ENCODE data around the gene DDX39A. TPM values are rescaled to one million over a fixed set of nuclear protein-coding genes. Genes with fewer than 3 reads are reported as not detected.
"Not testable (repeated sequence)": the region's sequence is repeated elsewhere in the genome, so short reads cannot be mapped to it uniquely, and the experiment has no call there.

Gene DDX39A
- 100 to 1,000 TPM; 192 to 202 TPM for total RNA-seq

GRCh38 chr19:14419106-14419813 lies at the start of gene DDX39A:
TSS of gene DDX39A (minus strand) at chr19:14419341. CDS start at chr19:14413220, 6,121 bp downstream.
- no peaks in the 10 kb centered on the region for H3K27me3 Mint-ChIP-seq
- POLR2A ChIA-PET = interaction anchor here (0.8 to 3.6 kb wide), 10 partner anchors 10 to 283 kb away, joined by 3 to 32 read pairs (median 4); partner anchors contain the start of genes ADGRE5 and ASF1B
- peaks cover 20% of the 10 kb centered on the region for H3K36me3 Mint-ChIP-seq
- peaks cover 1% of the 10 kb centered on the region for H3K9me3 Mint-ChIP-seq
- peak; percentile 90 for DNase-seq
- peak within 1 kb of the TSS; percentile 99 for H3K27ac Mint-ChIP-seq
- peak; percentile 94 for ATAC-seq (ENCODE audit: low read depth)
- peak within 1 kb of the TSS; percentile 97 for H3K4me3 Mint-ChIP-seq
- peaks cover 30% of the 10 kb centered on the region for H3K4me1 Mint-ChIP-seq

GRCh38 chr19:14467816-14468215 lies 48.7 kb upstream of the DDX39A start:
- Mint-ChIP-seq H3K4me3 (no peak overlapping the region), H3K27me3 (peaks cover 4% of the 10 kb centered on the region), H3K4me1 (peaks cover 7% of the 10 kb centered on the region), H3K36me3 (peaks cover 10% of the 10 kb centered on the region), H3K9me3 (no peaks in the 10 kb centered on the region), H3K27ac (no peak overlapping the region)
- POLR2A ChIA-PET = interaction anchor here (0.6 to 1.6 kb wide), 3 partner anchors 8 to 1103 kb away, joined by 3 to 6 read pairs (median 3); partner anchors contain the start of gene PTGER1
- ATAC-seq (ENCODE audit: low read depth) (no peak), DNase-seq (no peak)

- Mint-ChIP-seq H3K4me3 (no peak overlapping the region), H3K27me3 (no peaks in the 10 kb centered on the region), H3K9me3 (no peaks in the 10 kb centered on the region), H3K4me1 (peaks cover 4% of the 10 kb centered on the region), H3K27ac (no peak overlapping the region), H3K36me3 (peaks cover 10% of the 10 kb centered on the region)
- ATAC-seq (ENCODE audit: low read depth) (no peak), DNase-seq (no peak)
- POLR2A ChIA-PET = interaction anchor here (0.6 to 1.6 kb wide), 3 partner anchors 8 to 1102 kb away, joined by 3 to 6 read pairs (median 3); partner anchors contain the start of gene PTGER1
Observed at GRCh38 chr19:14467391-14467790, 48.2 kb upstream of the DDX39A start.

GRCh38 chr19:14463747-14464146 lies 44.6 kb upstream of the DDX39A start:
- no peak overlapping the region for H3K27ac Mint-ChIP-seq
- no peak for ATAC-seq (ENCODE audit: low read depth)
- peaks cover 28% of the 10 kb centered on the region for H3K36me3 Mint-ChIP-seq
- no peaks in the 10 kb centered on the region for H3K9me3 Mint-ChIP-seq
- DNase-seq = no peak
- H3K27me3 Mint-ChIP-seq = no peaks in the 10 kb centered on the region
- POLR2A ChIA-PET = interaction anchor here (1.1 kb wide), 1 partner anchor 327 kb away, joined by 3 read pairs; no protein-coding TSS in a partner anchor
- peaks cover 9% of the 10 kb centered on the region for H3K4me1 Mint-ChIP-seq
- H3K4me3 Mint-ChIP-seq = no peak overlapping the region

- DNase-seq; ATAC-seq (ENCODE audit: low read depth); H3K27me3 Mint-ChIP-seq; POLR2A ChIA-PET; H3K27ac Mint-ChIP-seq; H3K9me3 Mint-ChIP-seq; H3K4me3 Mint-ChIP-seq: not testable (repeated sequence)
- Mint-ChIP-seq H3K36me3 (peaks cover 37% of the 10 kb centered on the region), H3K4me1 (peaks cover 15% of the 10 kb centered on the region)
Observed at GRCh38 chr19:14462401-14462800, 43.3 kb upstream of the DDX39A start.

GRCh38 chr19:14460935-14461334 lies 41.8 kb upstream of the DDX39A start:
- no peaks in the 10 kb centered on the region for H3K9me3 Mint-ChIP-seq
- POLR2A ChIA-PET = no interaction called here
- ATAC-seq (ENCODE audit: low read depth) = no peak
- H3K4me3 Mint-ChIP-seq = no peak overlapping the region
- peak overlapping the region; percentile 30 for H3K27ac Mint-ChIP-seq
- H3K27me3 Mint-ChIP-seq = no peaks in the 10 kb centered on the region
- H3K36me3 Mint-ChIP-seq = peaks cover 36% of the 10 kb centered on the region
- no peak for DNase-seq
- H3K4me1 Mint-ChIP-seq = peaks cover 15% of the 10 kb centered on the region

GRCh38 chr19:14459703-14460102 lies 40.6 kb upstream of the DDX39A start:
- no peak overlapping the region for H3K4me3 Mint-ChIP-seq

GRCh38 chr19:14452303-14452702 lies 33.2 kb upstream of the DDX39A start:
- H3K27ac Mint-ChIP-seq; POLR2A ChIA-PET; DNase-seq; ATAC-seq (ENCODE audit: low read depth); H3K4me1 Mint-ChIP-seq; H3K4me3 Mint-ChIP-seq; H3K9me3 Mint-ChIP-seq; H3K27me3 Mint-ChIP-seq: not testable (repeated sequence)
- peaks cover 33% of the 10 kb centered on the region for H3K36me3 Mint-ChIP-seq

More at GRCh38 chr19:14459703-14460102, 40.6 kb upstream of the DDX39A start:
- Mint-ChIP-seq H3K27ac (peak overlapping the region; percentile 87), H3K36me3 (peaks cover 31% of the 10 kb centered on the region), H3K9me3 (no peaks in the 10 kb centered on the region), H3K4me1 (peaks cover 15% of the 10 kb centered on the region), H3K27me3 (no peaks in the 10 kb centered on the region)
- no peak for DNase-seq
- POLR2A ChIA-PET = interaction anchor here (1.0 kb wide), 1 partner anchor 59 kb away, joined by 3 read pairs; the partner anchor contains the start of gene DNAJB1
- ATAC-seq (ENCODE audit: low read depth) = peak; percentile 99

- ATAC-seq (ENCODE audit: low read depth) (peak; percentile 19), DNase-seq (no peak)
- Mint-ChIP-seq H3K9me3 (no peaks in the 10 kb centered on the region), H3K36me3 (peaks cover 43% of the 10 kb centered on the region), H3K27me3 (no peaks in the 10 kb centered on the region), H3K27ac (no peak overlapping the region), H3K4me1 (peaks cover 6% of the 10 kb centered on the region), H3K4me3 (no peak overlapping the region)
- POLR2A ChIA-PET = no interaction called here
Observed at GRCh38 chr19:14450876-14451275, 31.7 kb upstream of the DDX39A start.

GRCh38 chr19:14450168-14450874 lies 31.2 kb upstream of the DDX39A start:
- POLR2A ChIA-PET = interaction anchor here (0.6 kb wide), 1 partner anchor 417 kb away, joined by 3 read pairs; no protein-coding TSS in a partner anchor
- no peak overlapping the region for H3K27ac Mint-ChIP-seq
- H3K9me3 Mint-ChIP-seq = no peaks in the 10 kb centered on the region
- peaks cover 6% of the 10 kb centered on the region for H3K4me1 Mint-ChIP-seq
- no peaks in the 10 kb centered on the region for H3K27me3 Mint-ChIP-seq
- DNase-seq (peak; percentile 68), ATAC-seq (ENCODE audit: low read depth) (peak; percentile 84)
- H3K36me3 Mint-ChIP-seq = peaks cover 44% of the 10 kb centered on the region
- H3K4me3 Mint-ChIP-seq = no peak overlapping the region

GRCh38 chr19:14449321-14449720 lies 30.2 kb upstream of the DDX39A start:
- ATAC-seq (ENCODE audit: low read depth) = no peak
- H3K9me3 Mint-ChIP-seq = no peaks in the 10 kb centered on the region
- peaks cover 46% of the 10 kb centered on the region for H3K36me3 Mint-ChIP-seq
- POLR2A ChIA-PET = no interaction called here
- no peak overlapping the region for H3K4me3 Mint-ChIP-seq
- H3K27me3 Mint-ChIP-seq = no peaks in the 10 kb centered on the region
- H3K27ac Mint-ChIP-seq = no peak overlapping the region
- DNase-seq = no peak
- peaks cover 9% of the 10 kb centered on the region for H3K4me1 Mint-ChIP-seq

- ATAC-seq (ENCODE audit: low read depth) (no peak), DNase-seq (no peak)
- Mint-ChIP-seq H3K9me3 (no peaks in the 10 kb centered on the region), H3K4me1 (peaks cover 13% of the 10 kb centered on the region), H3K4me3 (no peak overlapping the region), H3K27ac (no peak overlapping the region), H3K36me3 (peaks cover 59% of the 10 kb centered on the region), H3K27me3 (no peaks in the 10 kb centered on the region)
- POLR2A ChIA-PET = interaction anchor here (0.6 to 0.9 kb wide), 2 partner anchors 9 to 17 kb away, joined by 3 to 4 read pairs; no protein-coding TSS in a partner anchor
Observed at GRCh38 chr19:14446336-14447036, 27.3 kb upstream of the DDX39A start.

GRCh38 chr19:14443632-14444216 lies 24.6 kb upstream of the DDX39A start:
- Mint-ChIP-seq H3K4me1 (peaks cover 23% of the 10 kb centered on the region), H3K27ac (no peak overlapping the region), H3K36me3 (peaks cover 48% of the 10 kb centered on the region), H3K4me3 (no peak overlapping the region), H3K27me3 (no peaks in the 10 kb centered on the region), H3K9me3 (no peaks in the 10 kb centered on the region)
- POLR2A ChIA-PET = no interaction called here
- no peak for ATAC-seq (ENCODE audit: low read depth)
- no peak for DNase-seq
